SU-DHL-6 (cell line): Measurements from ENCODE around the gene FXYD3.
"Not testable (repeated sequence)": the region's sequence is repeated elsewhere in the genome, so short reads cannot be mapped to it uniquely, and the experiment has no call there.

Source experiments
- CTCF ChIP-seq: fragments of 200-600 bp; sonication (generic); IDR thresholded peaks from one replicate; pipeline ENCODE4 v1.5.1; 2017; ENCODE audit warnings: antibody characterized with exemption, mild to moderate bottlenecking, low read length, moderate library complexity; ENCODE audit not compliant: insufficient read depth, poor library complexity, severe bottlenecking
- EZH2phosphoT487 ChIP-seq: fragments of 200-600 bp; sonication (generic), shearing (Covaris generic); conservative IDR thresholded peaks from 2 replicates; pipeline ENCODE4 v1.6.1; 2018; ENCODE audit warnings: mild to moderate bottlenecking, antibody characterized with exemption, low read length, moderate library complexity, mixed read lengths

- not testable (repeated sequence) for TF ChIP-seq CTCF, EZH2phosphoT487
These were observed 14.2 kb downstream of the FXYD3 start for GRCh38 chr19:35129724-35130274.
